Mononuclear cell (primary cell): Measurements from ENCODE around the gene MYO16. TPM values are rescaled to one million over a fixed set of nuclear protein-coding genes. Genes with fewer than 3 reads are reported as not detected.

Source experiments
- H3K27me3 ChIP-seq: 2 replicates; pipeline ENCODE4 v1.6.0; 2011; ENCODE audit warnings: low read length, control low read depth; ENCODE audit not compliant: insufficient read depth
- H3K4me1 ChIP-seq: 2 replicates; pipeline ENCODE4 v1.5.1; 2011; ENCODE audit warnings: mild to moderate bottlenecking, low read length, control low read depth; ENCODE audit not compliant: insufficient read depth
- H3K4me3 ChIP-seq: 2 replicates; pipeline ENCODE4 v1.5.1; 2011; ENCODE audit warnings: mild to moderate bottlenecking, low read length, moderate library complexity
- H3K9me3 ChIP-seq: 2 replicates; pipeline ENCODE4 v1.5.1; 2011; ENCODE audit warnings: low read depth, mild to moderate bottlenecking, control low read depth, low read length
- total RNA-seq: library from RNA; depleted of rRNA; stranded (reverse); fragments of >200 nt; gene quantifications from one replicate; pipeline ENCODE4 v1.2.3, GENCODE V29; 2012

Gene MYO16
- total RNA-seq, 1 donor, result 0.94 TPM

DNA sequence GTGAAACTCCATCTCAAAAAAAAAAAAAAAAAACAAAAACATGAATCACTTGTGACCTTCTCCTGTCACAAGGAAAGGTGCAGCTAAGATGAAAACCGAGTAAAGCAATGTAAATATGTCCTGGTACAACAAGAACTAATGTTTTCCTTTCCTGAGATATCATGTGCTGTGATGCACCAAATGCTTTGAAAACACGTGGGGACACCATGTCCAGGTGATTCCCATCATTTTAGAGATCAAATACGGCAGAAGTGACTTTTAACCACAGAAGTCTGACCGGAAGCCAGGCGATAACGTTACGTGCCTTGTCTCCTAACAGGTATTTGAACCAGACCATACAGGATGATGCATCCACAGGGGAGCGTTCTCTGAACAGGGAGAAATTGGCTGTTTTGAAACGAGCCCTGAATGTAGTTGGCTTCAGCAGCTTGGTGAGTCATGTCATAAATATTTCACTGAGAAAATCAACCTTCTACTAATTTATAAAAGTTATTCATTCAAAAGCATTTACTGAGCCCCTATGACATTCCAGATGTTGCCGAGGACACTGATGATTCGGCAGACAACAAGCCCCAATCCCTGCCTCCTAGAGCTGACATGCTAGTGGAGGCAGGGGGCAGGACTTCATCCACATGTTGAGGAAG is 328.1 kb downstream of the MYO16 start:
- Histone ChIP-seq H3K4me1 (no peaks in the 10 kb centered on the region), H3K27me3 (no peaks in the 10 kb centered on the region), H3K9me3 (no peaks in the 10 kb centered on the region), H3K4me3 (no peak overlapping the region)

DNA sequence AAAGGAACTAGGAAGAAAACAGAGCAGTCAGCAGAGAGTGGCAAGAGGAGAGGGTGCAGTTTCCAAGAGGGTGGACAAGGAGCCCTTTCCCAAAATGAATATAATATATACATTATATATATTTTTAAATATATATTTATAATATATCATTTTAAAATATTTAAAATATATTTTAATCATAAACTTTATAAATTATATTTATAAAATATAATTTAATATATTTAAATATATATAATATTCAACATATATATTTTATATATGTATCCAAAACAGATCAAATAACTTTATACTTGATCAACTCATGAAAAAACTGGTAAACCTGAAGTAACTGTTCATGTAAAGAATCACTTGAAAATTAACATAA is 328.6 kb downstream of the MYO16 start:
- H3K9me3 ChIP-seq, result no peaks in the 10 kb centered on the region
- no peaks in the 10 kb centered on the region for H3K4me1 ChIP-seq
- no peak overlapping the region for H3K4me3 ChIP-seq
- no peaks in the 10 kb centered on the region for H3K27me3 ChIP-seq

DNA sequence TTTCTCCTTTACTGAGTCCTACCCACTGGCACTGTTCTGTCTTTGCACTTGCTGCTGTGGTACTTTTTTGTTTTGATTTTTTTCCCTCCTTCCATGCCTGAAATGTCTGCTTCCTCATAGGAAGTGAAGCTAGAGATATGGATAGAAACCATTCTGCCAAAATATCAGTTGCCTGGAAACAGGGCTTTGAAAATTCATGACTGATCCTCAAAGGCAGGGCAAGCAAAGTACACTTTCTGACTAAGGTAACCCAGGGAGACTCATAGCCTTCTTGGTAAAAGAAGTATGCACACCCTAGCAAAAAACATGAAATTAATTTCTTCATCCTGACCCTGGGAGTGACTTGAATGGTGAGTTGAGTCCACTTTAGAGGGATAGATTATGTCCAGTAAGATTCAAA is 329.8 kb downstream of the MYO16 start:
- H3K4me1 ChIP-seq, result no peaks in the 10 kb centered on the region
- H3K4me3 ChIP-seq, result no peak overlapping the region
- H3K27me3 ChIP-seq, result no peaks in the 10 kb centered on the region
- no peaks in the 10 kb centered on the region for H3K9me3 ChIP-seq

DNA sequence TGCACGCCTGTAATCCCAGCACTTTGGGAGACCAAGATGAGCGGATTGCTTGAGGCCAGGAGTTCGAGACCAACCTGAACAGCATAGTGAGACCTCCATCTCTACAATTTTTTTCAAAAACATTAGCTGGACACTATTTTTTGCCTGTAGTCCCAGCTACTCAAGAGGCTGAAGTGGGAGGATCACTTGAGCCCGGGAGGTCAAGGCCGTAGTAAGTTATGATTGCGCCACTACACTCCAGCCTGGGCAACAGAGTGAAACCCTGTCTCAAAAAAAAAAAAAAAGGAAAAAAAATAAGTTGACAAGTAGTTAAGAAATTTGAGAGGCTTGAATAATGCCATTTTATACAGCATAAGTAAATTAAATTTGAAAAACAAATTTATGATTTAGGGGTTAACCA is 330.6 kb downstream of the MYO16 start:
- H3K4me1 ChIP-seq, result no peaks in the 10 kb centered on the region
- no peaks in the 10 kb centered on the region for H3K27me3 ChIP-seq
- H3K9me3 ChIP-seq, result no peaks in the 10 kb centered on the region
- no peak overlapping the region for H3K4me3 ChIP-seq

DNA sequence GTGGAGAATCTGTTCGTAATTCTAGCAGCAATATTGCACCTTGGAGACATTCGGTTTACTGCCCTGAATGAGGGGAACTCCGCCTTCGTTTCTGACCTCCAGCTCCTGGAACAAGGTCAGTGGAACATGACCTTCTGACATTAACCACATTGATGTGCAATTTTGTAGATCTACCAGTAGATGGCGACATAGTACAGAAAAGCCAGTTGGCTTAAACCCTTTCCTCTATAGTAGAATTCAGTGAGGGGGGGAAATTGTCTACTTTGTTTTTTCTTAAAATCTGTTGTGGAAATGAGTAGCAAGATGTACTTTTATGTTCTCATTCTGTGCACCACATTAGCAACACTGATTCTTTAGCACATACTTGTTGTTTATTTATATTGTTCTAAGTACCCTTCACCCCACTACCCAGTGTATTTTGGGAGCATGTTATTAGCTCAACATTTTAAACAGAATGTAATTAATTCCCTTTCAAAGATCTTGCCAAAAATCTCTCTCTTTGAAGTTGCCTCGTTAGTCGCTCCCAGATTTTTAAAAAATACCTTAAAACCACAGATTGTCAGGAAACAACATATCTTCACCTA is 332.2 kb downstream of the MYO16 start:
- Histone ChIP-seq H3K4me1 (no peaks in the 10 kb centered on the region), H3K4me3 (no peak overlapping the region), H3K9me3 (no peaks in the 10 kb centered on the region), H3K27me3 (no peaks in the 10 kb centered on the region)

DNA sequence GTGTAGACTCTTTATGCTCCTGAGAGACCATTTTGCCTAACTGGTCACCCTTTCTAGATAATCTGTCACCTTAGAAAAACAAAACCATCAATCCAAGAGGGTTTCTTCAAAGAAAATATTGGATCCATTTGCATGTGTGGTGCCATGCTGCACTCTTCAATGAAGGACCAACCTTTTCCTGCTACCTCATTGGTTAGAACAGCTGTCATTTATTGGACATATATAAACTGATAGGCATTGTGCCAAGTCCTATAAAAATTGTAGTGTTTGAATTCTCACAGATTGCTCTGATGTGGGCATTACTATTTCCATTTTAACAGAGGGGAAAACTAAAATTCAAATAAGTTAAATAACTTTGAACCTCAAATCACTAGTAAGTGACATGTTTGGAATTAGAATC is 333.2 kb downstream of the MYO16 start:
- H3K4me1 ChIP-seq, result no peaks in the 10 kb centered on the region
- no peaks in the 10 kb centered on the region for H3K9me3 ChIP-seq
- no peak overlapping the region for H3K4me3 ChIP-seq
- H3K27me3 ChIP-seq, result no peaks in the 10 kb centered on the region

DNA sequence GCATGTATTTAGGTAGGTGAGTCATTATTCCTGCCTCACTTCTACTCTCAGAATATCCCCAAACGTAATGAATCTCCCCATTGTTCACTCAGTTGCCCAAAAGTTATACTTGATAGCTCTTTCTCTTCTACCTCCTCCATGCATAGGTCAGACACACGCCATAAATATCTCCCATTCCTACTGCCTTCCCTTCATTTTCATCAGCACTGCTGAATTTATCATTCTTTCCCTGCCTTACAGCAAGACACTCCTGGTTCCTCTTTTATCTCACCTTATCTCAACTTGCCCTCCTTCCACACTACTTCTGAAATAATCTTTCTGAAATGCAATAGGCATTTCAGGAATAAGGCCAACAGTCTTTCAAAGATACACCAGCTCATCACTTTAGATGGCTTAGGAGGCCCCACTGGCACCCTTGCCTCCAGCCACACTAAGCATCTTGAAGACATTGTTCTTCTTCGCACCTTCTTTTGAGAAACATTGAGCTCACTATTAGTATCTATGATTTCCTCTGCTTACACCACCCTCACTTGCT is 333.9 kb downstream of the MYO16 start:
- Histone ChIP-seq H3K4me1 (no peaks in the 10 kb centered on the region), H3K27me3 (no peaks in the 10 kb centered on the region), H3K4me3 (no peak overlapping the region), H3K9me3 (no peaks in the 10 kb centered on the region)

DNA sequence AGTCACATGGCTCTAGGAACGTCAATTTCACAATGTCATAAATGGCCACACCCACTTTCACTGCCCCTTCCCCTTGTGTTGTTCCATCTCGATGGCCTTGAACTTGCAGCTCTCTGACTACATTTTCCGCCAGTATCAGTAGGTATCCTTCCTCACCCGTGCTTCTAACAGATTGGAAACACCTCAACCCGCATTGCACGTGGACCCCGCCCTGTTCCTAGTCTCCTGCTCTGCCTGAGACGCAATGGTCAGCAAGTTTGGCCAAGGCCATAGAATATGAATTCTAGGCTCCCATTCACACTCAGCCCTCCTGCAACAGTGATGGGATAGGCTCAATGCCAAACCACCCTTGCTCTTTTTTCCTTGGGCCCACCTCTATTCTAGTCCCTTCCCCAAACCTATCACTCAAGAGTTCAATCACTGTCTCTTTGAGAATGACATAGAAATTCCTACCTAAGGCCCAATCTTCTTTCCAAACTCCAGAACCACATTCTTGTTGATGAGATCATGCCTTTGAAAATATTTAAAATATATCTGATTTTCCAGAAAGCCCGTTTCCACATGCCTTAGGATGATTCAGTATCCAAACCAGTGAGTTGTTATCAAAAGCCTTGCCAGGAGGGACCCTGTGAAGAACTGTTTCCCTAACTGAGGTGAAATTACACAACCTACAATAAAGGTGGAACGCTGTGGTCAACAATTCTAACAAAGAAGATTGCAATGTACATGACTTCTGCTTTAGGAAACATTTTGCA is 334.6 kb downstream of the MYO16 start:
- Histone ChIP-seq H3K4me1 (no peaks in the 10 kb centered on the region), H3K4me3 (no peak overlapping the region), H3K9me3 (no peaks in the 10 kb centered on the region), H3K27me3 (no peaks in the 10 kb centered on the region)

DNA sequence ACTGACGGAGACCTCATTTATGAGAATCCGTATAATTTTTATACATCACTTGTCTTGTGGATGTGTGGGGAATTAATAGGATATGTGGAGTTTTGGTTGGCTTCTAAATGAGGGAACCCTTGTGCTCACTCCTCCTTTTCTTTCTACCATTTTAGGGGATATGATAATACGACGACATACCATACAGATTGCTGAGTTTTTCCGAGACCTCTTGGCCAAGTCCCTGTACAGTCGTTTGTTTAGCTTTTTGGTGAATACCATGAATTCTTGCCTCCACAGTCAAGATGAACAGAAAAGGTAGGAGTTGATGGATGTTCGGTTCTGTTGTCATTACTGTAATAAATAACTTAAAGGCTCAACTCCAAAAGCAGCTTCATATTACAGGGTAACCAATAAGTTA is 335.2 kb downstream of the MYO16 start:
- H3K9me3 ChIP-seq, result no peaks in the 10 kb centered on the region
- H3K4me3 ChIP-seq, result no peak overlapping the region
- H3K4me1 ChIP-seq, result no peaks in the 10 kb centered on the region
- H3K27me3 ChIP-seq, result no peaks in the 10 kb centered on the region

DNA sequence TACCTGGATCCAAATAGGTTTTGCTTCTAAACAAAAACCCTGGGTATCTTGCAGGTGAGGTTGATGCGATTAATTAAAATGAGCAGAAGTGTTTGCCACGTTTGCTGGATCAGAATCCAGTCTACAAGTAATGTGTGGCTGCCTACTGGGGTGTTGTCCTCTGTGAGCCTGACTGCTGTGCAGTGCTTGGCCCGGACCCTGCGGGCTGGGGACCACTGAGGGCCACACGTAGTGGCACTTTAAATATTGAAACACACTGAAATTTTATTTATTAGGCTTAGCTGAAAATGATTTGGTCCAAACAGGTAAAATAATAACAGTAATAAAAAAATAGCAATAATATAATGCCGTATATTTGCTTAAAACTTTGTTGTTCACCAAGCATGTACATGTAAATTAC is 338.0 kb downstream of the MYO16 start:
- Histone ChIP-seq H3K4me3 (no peak overlapping the region), H3K4me1 (no peaks in the 10 kb centered on the region), H3K27me3 (no peaks in the 10 kb centered on the region), H3K9me3 (no peaks in the 10 kb centered on the region)

DNA sequence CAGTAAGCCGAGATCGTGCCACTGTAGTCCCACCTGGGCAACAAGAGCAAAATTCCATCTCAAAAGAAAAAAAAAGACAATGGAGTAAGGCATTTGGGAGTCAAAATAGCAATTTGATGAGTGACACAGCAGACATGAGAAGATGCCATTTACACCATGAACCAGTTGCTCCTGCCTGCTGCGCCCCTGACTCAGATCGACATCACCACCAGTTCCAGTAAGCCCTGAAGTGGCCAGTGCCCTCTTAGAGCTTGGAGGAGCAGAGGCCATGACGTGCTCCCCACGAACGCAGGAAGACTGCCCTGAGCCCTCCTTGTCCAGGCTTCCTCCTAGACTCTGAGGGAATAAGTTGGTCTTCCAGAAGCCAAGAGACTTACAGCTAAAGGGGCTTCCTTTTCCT is 339.2 kb downstream of the MYO16 start:
- Histone ChIP-seq H3K4me1 (no peaks in the 10 kb centered on the region), H3K9me3 (no peaks in the 10 kb centered on the region), H3K27me3 (no peaks in the 10 kb centered on the region), H3K4me3 (no peak overlapping the region)

DNA sequence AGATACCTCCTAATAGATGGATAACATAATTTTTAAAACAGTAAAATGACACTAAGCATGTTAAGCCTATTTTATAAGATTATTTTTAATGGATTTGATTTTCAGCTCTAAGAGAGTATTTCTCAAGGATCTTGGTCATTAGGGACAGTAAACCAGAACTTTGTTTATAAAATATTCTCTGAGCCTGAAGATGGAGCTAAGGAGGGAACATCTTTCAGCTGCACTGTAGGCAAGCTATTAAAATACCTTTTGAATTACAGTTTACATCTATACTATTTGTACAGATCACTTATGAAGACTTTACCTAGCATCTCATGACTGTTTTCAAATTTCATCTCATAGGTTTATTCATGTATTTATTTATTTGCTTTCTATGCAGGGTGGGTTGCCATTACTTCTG is 345.3 kb downstream of the MYO16 start:
- H3K27me3 ChIP-seq, result no peaks in the 10 kb centered on the region
- H3K9me3 ChIP-seq, result no peaks in the 10 kb centered on the region
- H3K4me3 ChIP-seq, result no peak overlapping the region
- no peaks in the 10 kb centered on the region for H3K4me1 ChIP-seq

DNA sequence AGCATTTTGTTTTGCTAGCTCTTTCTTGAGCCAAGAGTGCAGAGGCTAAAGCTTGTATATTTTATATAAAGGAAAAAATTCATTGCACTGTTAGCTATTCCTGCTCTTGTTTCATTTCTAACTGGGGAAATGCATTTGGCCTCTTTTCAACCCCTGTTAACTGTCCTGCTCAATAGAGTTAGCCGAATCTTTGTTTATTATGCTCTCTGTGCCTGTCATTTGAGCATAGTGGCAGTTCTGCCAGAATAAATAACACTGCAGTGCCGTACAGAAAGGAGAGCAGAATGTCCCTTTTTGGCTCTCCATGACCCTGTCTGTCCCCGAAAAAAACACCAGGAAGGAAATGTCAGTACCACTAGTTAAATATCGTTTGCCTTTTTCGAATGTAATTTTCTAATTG is 350.8 kb downstream of the MYO16 start:
- H3K9me3 ChIP-seq, result no peaks in the 10 kb centered on the region
- no peak overlapping the region for H3K4me3 ChIP-seq
- H3K4me1 ChIP-seq, result no peaks in the 10 kb centered on the region
- no peaks in the 10 kb centered on the region for H3K27me3 ChIP-seq

DNA sequence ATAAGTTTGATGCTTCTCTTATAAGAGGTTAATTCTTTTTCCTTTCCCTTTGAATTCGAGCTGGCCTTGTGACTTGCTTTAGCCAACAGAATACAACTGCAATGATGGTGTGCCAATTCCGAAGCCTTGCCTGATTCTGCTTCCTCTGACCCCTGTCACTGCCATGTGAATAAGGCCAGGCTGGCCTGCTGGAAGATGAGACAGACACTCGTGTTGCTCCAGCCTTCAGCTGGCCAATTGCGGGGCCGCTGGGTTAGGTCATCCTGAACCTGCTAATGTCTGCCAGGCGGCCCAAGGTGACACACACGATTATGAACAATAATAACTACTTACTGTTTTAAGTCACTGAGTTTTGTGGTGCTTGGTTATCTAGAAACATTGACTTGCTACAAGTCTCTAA is 352.0 kb downstream of the MYO16 start:
- Histone ChIP-seq H3K9me3 (no peaks in the 10 kb centered on the region), H3K4me1 (no peaks in the 10 kb centered on the region), H3K4me3 (no peak overlapping the region)

DNA sequence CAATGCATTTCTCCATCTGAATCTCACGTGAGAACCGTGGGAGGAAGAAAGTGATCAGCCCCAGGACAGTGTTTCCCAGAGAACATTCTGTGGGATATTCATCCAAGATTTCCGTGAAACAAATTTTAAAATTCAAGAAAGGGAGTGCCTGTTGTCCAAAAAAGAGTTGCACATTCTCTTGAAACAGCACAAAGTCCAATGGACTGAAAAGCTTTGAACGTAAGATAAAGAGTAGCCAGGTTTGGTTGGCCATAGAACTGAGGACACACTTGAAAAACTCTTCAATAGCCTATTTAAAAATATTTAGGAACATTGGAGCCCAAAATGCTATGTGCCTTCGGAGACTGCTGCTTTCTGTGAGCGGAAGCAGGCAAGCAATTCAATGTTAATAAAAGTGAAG is 353.9 kb downstream of the MYO16 start:
- no peaks in the 10 kb centered on the region for H3K27me3 ChIP-seq
- H3K4me1 ChIP-seq, result no peaks in the 10 kb centered on the region
- H3K4me3 ChIP-seq, result no peak overlapping the region

More for the DNA sequence above, 352.0 kb downstream of the MYO16 start:
- H3K27me3 ChIP-seq, result no peaks in the 10 kb centered on the region

More for the DNA sequence above, 353.9 kb downstream of the MYO16 start:
- no peaks in the 10 kb centered on the region for H3K9me3 ChIP-seq
